ENCODE results near the gene ANKRD29. TPM values are rescaled to one million over a fixed set of nuclear protein-coding genes. Genes with fewer than 3 reads are reported as not detected.
A peak's percentile ranks its signal among the peaks of the same experiment; 100 is the strongest.

ANKRD29 gene
- total and polyA plus RNA-seq, 2 of the 4 experiments (the other 2 are of a cell fraction), result 0.18 to 0.31 TPM

GRCh38 chr18:23664674-23665073 is 2.0 kb upstream of the ANKRD29 start:
- H4K8ac ChIP-seq (ENCODE audit: low read depth in 2 of 2, low read length in 2 of 2), result no peak overlapping the region
- H3K27ac ChIP-seq (ENCODE audit: insufficient read depth, low read length), result no peak overlapping the region
- no peaks in the 10 kb centered on the region; the same call in 1 of the 2 replicates for H4K20me1 ChIP-seq (ENCODE audit: insufficient read depth, low read length)
- TF ChIP-seq RAD21 (IDR thresholded peaks at IDR 0.05; ENCODE audit: low read length) (no peak), CTCF (conservative IDR thresholded peaks at IDR 0.05; ENCODE audit: low read depth, low read length) (no peak), USF2 (IDR thresholded peaks at IDR 0.05; ENCODE audit: low read depth, low read length) (no peak), CHD1 (IDR thresholded peaks at IDR 0.05; ENCODE audit: low read depth, low read length) (no peak), BHLHE40 (IDR thresholded peaks at IDR 0.05; ENCODE audit: low read depth, low read length) (no peak), ELK1 (IDR thresholded peaks at IDR 0.05; ENCODE audit: borderline replicate concordance, low read depth, low read length) (no peak), MXI1 (IDR thresholded peaks at IDR 0.05; ENCODE audit: borderline replicate concordance, low read depth, low read length) (no peak), NFE2L2 (IDR thresholded peaks at IDR 0.05; ENCODE audit: low read depth, low read length) (no peak), MAFK (IDR thresholded peaks at IDR 0.05; ENCODE audit: low read depth, low read length) (no peak), RFX5 (IDR thresholded peaks at IDR 0.05; ENCODE audit: low read depth, low read length) (no peak), CEBPB (IDR thresholded peaks at IDR 0.05; ENCODE audit: low read depth, low read length) (no peak), SMC3 (IDR thresholded peaks at IDR 0.05; ENCODE audit: low read depth, low read length) (no peak), MAZ (IDR thresholded peaks at IDR 0.05; ENCODE audit: borderline replicate concordance, low read depth, low read length) (no peak), POLR2A (IDR thresholded peaks at IDR 0.05; ENCODE audit: low read depth, low read length) (no peak), RCOR1 (IDR thresholded peaks at IDR 0.05; ENCODE audit: insufficient replicate concordance, low read length) (no peak), FOS (IDR thresholded peaks at IDR 0.05; ENCODE audit: low read depth, low read length) (no peak)
- H3K4me3 ChIP-seq (ENCODE audit: insufficient read depth, low read depth, low read length), result no peak overlapping the region
- ATAC-seq (ENCODE audit: low read depth), result no peak
- no peak overlapping the region for H3K56ac ChIP-seq (ENCODE audit: extremely low read depth, insufficient read depth, low read length)
- no peak overlapping the region for H4K5ac ChIP-seq (ENCODE audit: low read depth, low read length)
- H2BK5ac ChIP-seq (ENCODE audit: low read depth, low read length, poor library complexity, severe bottlenecking), result no peak overlapping the region
- BruUV-seq (replicated peaks), result no TSS peak
- H3K27me3 ChIP-seq (ENCODE audit: control insufficient read depth, insufficient read depth, low read length), result peaks cover 55% of the 10 kb centered on the region
- H3K14ac ChIP-seq (replicated peaks; ENCODE audit: low read depth, low read length), result no peak overlapping the region
- H3K36me3 ChIP-seq (ENCODE audit: control insufficient read depth, insufficient read depth, low read length), result no peaks in the 10 kb centered on the region
- intact Hi-C loops (cut with micrococcal nuclease) (no loop called here), in situ Hi-C loops (cut with MboI; ENCODE audit: low sequenced_read_pairs) (no loop called here), dilution Hi-C loops (cut with HindIII; ENCODE audit: low sequenced_read_pairs, unreplicated experiment) (no loop called here)
- no peak overlapping the region for H2BK15ac ChIP-seq (ENCODE audit: low read depth, low read length)
- 0 out of 2 replicates have a peak, but pooled peaks cover 2% of the 10 kb centered on the region for H3K9me1 ChIP-seq (ENCODE audit: insufficient read depth, low read length)
- WGBS, 2 experiments (ENCODE audit: extremely low coverage in 2 of 2, insufficient read length in 1 of 2), result no CpG with 5 or more reads among the region's 6 CpGs
- no peak overlapping the region for H2AK9ac ChIP-seq (replicated peaks; ENCODE audit: low read depth, low read length, poor library complexity)
- H2BK20ac ChIP-seq (ENCODE audit: low read depth, low read length), result no peak overlapping the region
- H3K4me1 ChIP-seq (ENCODE audit: control insufficient read depth, insufficient read depth, low read length), result peaks cover 3% of the 10 kb centered on the region
- POLR2A ChIA-PET (ENCODE audit: unreplicated experiment), result interaction anchor here (0.5 kb wide), 1 partner anchor 8 kb away, joined by 5 read pairs; no protein-coding TSS in a partner anchor
- H3K9me3 ChIP-seq (ENCODE audit: control insufficient read depth, insufficient read depth, low read length), result no peaks in the 10 kb centered on the region
- H3K79me1 ChIP-seq (ENCODE audit: low read depth in 1 of 2, low read length in 2 of 2), result no peaks in the 10 kb centered on the region
- H3K9ac ChIP-seq (ENCODE audit: low read depth, low read length), result no peak overlapping the region
- H2BK120ac ChIP-seq (ENCODE audit: low read depth, low read length), result no peak overlapping the region
- H4K91ac ChIP-seq (ENCODE audit: insufficient read depth, low read depth, low read length), result no peak overlapping the region
- H3K4ac ChIP-seq (ENCODE audit: low read depth, low read length), result no peak overlapping the region
- DNase-seq, result peak; percentile 19
- CTCF ChIA-PET, result no interaction called here
- no peak overlapping the region for H2AK5ac ChIP-seq (ENCODE audit: low read depth, low read length)
- H2AFZ ChIP-seq (replicated peaks; ENCODE audit: low read length, poor library complexity), result no peak overlapping the region
- H3K23ac ChIP-seq (ENCODE audit: low read depth, low read length), result no peak overlapping the region
- no peak overlapping the region for H3K18ac ChIP-seq (ENCODE audit: low read depth, low read length)
- H3K4me2 ChIP-seq (ENCODE audit: low read depth, low read length), result no peak overlapping the region

Measured in IMR-90 (cell line).